ENCODE results near the gene OPHN1. TPM values are rescaled to one million over a fixed set of nuclear protein-coding genes. Genes with fewer than 3 reads are reported as not detected.
"Not testable (repeated sequence)": the region's sequence is repeated elsewhere in the genome, so short reads cannot be mapped to it uniquely, and the experiment has no call there.

Gene OPHN1
- total RNA-seq, 1 donor from 2014 or later: 4.7 TPM

- intact Hi-C loops (cut with DNase I): no loop called here
- no peak for DNase-seq (ENCODE audit: low spot score)
These were observed 148.9 kb downstream of the OPHN1 start for GRCh38 chrX:68284281-68284904.

- no peak for DNase-seq (ENCODE audit: low spot score)
- intact Hi-C loops (cut with DNase I): no loop called here
These were observed 159.4 kb downstream of the OPHN1 start for GRCh38 chrX:68273887-68274286.

- intact Hi-C loops (cut with DNase I); DNase-seq (ENCODE audit: low spot score): not testable (repeated sequence)
These were observed 168.5 kb downstream of the OPHN1 start for GRCh38 chrX:68264793-68265192.

- no peak for DNase-seq (ENCODE audit: low spot score)
- intact Hi-C loops (cut with DNase I): no loop called here
These were observed 172.1 kb downstream of the OPHN1 start for GRCh38 chrX:68261060-68261672.

- no peak for DNase-seq (ENCODE audit: low spot score)
- intact Hi-C loops (cut with DNase I): no loop called here
These were observed 176.3 kb downstream of the OPHN1 start for GRCh38 chrX:68256990-68257389.

- DNase-seq (ENCODE audit: low spot score): no peak
- intact Hi-C loops (cut with DNase I): no loop called here
These were observed 178.3 kb downstream of the OPHN1 start for GRCh38 chrX:68254738-68255645.

GRCh38 chrX:68252664-68253063 is 180.6 kb downstream of the OPHN1 start:
- intact Hi-C loops (cut with DNase I): no loop called here
- no peak for DNase-seq (ENCODE audit: low spot score)

GRCh38 chrX:68249903-68250302 is 183.4 kb downstream of the OPHN1 start:
- intact Hi-C loops (cut with DNase I): no loop called here

GRCh38 chrX:68249401-68249831 is 183.9 kb downstream of the OPHN1 start:
- intact Hi-C loops (cut with DNase I): no loop called here

More at GRCh38 chrX:68249903-68250302, 183.4 kb downstream of the OPHN1 start:
- DNase-seq (ENCODE audit: low spot score): no peak

GRCh38 chrX:68238568-68238967 is 194.7 kb downstream of the OPHN1 start:
- no peak for DNase-seq (ENCODE audit: low spot score)
- intact Hi-C loops (cut with DNase I): no loop called here

More at GRCh38 chrX:68249401-68249831, 183.9 kb downstream of the OPHN1 start:
- no peak for DNase-seq (ENCODE audit: low spot score)

GRCh38 chrX:68234171-68234910 is 199.0 kb downstream of the OPHN1 start:
- intact Hi-C loops (cut with DNase I): no loop called here
- DNase-seq (ENCODE audit: low spot score): no peak

- intact Hi-C loops (cut with DNase I): no loop called here
- no peak for DNase-seq (ENCODE audit: low spot score)
These were observed 201.1 kb downstream of the OPHN1 start for GRCh38 chrX:68232206-68232605.

- intact Hi-C loops (cut with DNase I): no loop called here
- no peak for DNase-seq (ENCODE audit: low spot score)
These were observed 224.3 kb downstream of the OPHN1 start for GRCh38 chrX:68209008-68209407.

GRCh38 chrX:68204521-68205038 is 228.7 kb downstream of the OPHN1 start:
- intact Hi-C loops (cut with DNase I): no loop called here
- DNase-seq (ENCODE audit: low spot score): no peak

- intact Hi-C loops (cut with DNase I): no loop called here
- DNase-seq (ENCODE audit: low spot score): no peak
These were observed 229.6 kb downstream of the OPHN1 start for GRCh38 chrX:68203646-68204045.

GRCh38 chrX:68203211-68203610 is 230.1 kb downstream of the OPHN1 start:
- no peak for DNase-seq (ENCODE audit: low spot score)
- intact Hi-C loops (cut with DNase I): no loop called here

GRCh38 chrX:68199062-68199848 is 234.0 kb downstream of the OPHN1 start:
- no peak for DNase-seq (ENCODE audit: low spot score)
- intact Hi-C loops (cut with DNase I): loop anchor here (5.0 to 10.0 kb wide), 3 partner anchors 263 to 608 kb away; no protein-coding TSS in a partner anchor

- no peak for DNase-seq (ENCODE audit: low spot score)
- intact Hi-C loops (cut with DNase I): loop anchor here (5.0 to 10.0 kb wide), 3 partner anchors 265 to 610 kb away; no protein-coding TSS in a partner anchor
These were observed 236.1 kb downstream of the OPHN1 start for GRCh38 chrX:68196939-68197791.

Data from cardiac septum (tissue), 1 donor.